H1 (cell line): ENCODE measurements around the gene MYOCD. TPM values are rescaled to one million over a fixed set of nuclear protein-coding genes. Genes with fewer than 3 reads are reported as not detected.

Experiments used
- BACH1 ChIP-seq: IDR thresholded peaks from 2 replicates; pipeline ENCODE4 v1.6.1; 2012; ENCODE audit warnings: low read length, improper control_type of control experiment
- CEBPB ChIP-seq: IDR thresholded peaks from 2 replicates; pipeline ENCODE4 v1.6.1; 2012; ENCODE audit warnings: low read depth, low read length
- CTCF ChIP-seq, 3 experiments: IDR thresholded peaks; 1 replicate in 2 of 3; 2 replicates in 1 of 3; pipeline versions ENCODE4 v1.5.1 to v1.6.1; 2011; ENCODE audit warnings: low read length in 3 of 3, mild to moderate bottlenecking in 3 of 3, inconsistent platforms in 2 of 3, low read depth in 1 of 3, moderate library complexity in 1 of 3; ENCODE audit not compliant: insufficient read depth in 1 of 3; ENCODE audit errors: control extremely low read depth in 1 of 3
- EGR1 ChIP-seq: IDR thresholded peaks from 2 replicates; pipeline ENCODE4 v1.6.1; 2011; ENCODE audit warnings: low read depth, low read length, borderline replicate concordance
- HDAC6 ChIP-seq: IDR thresholded peaks from one replicate; pipeline ENCODE4 v1.7.1; 2012; ENCODE audit warnings: low read depth, mild to moderate bottlenecking, inconsistent platforms, low read length, moderate library complexity
- KDM4A ChIP-seq: IDR thresholded peaks from one replicate; pipeline ENCODE4 v1.7.1; 2012; ENCODE audit warnings: low read depth, mild to moderate bottlenecking, moderate library complexity, low read length, inconsistent platforms; ENCODE audit not compliant: severe bottlenecking
- MAFK ChIP-seq: IDR thresholded peaks from 2 replicates; pipeline ENCODE4 v1.6.1; 2012; ENCODE audit warnings: low read depth, mild to moderate bottlenecking, improper control_type of control experiment, low read length
- MAX ChIP-seq: IDR thresholded peaks from 2 replicates; pipeline ENCODE4 v1.6.1; 2012; ENCODE audit warnings: inconsistent platforms
- NANOG ChIP-seq: IDR thresholded peaks from 2 replicates; pipeline ENCODE4 v1.6.1; 2011; ENCODE audit warnings: low read length, low read depth, mild to moderate bottlenecking, inconsistent platforms; ENCODE audit not compliant: insufficient read depth, poor library complexity, severe bottlenecking
- NRF1 ChIP-seq: IDR thresholded peaks from 2 replicates; pipeline ENCODE4 v1.6.1; 2011; ENCODE audit warnings: mild to moderate bottlenecking, low read depth, low read length, improper control_type of control experiment
- PHF8 ChIP-seq: fragments of 200-600 bp; sonication (generic); conservative IDR thresholded peaks from 2 replicates; pipeline ENCODE4 v1.7.1; 2012; ENCODE audit warnings: low read depth, mild to moderate bottlenecking, inconsistent platforms, low read length, moderate library complexity
- POLR2AphosphoS5 ChIP-seq: IDR thresholded peaks from 2 replicates; pipeline ENCODE4 v1.6.1; 2011; ENCODE audit warnings: low read depth, low read length
- RAD21 ChIP-seq, 2 experiments: IDR thresholded peaks in 1 of 2; conservative IDR thresholded peaks in 1 of 2; 2 replicates each; pipeline ENCODE4 v1.6.1; 2011; ENCODE audit warnings: low read depth in 2 of 2, low read length in 2 of 2, improper control_type of control experiment in 1 of 2, inconsistent platforms in 1 of 2, mild to moderate bottlenecking in 1 of 2, moderate library complexity in 1 of 2
- SIRT6 ChIP-seq: IDR thresholded peaks from one replicate; pipeline ENCODE4 v1.7.1; 2012; ENCODE audit warnings: low read length, inconsistent platforms
- SP1 ChIP-seq: IDR thresholded peaks from 2 replicates; pipeline ENCODE4 v1.6.1; 2011; ENCODE audit warnings: low read depth, low read length
- SRF ChIP-seq: IDR thresholded peaks from 2 replicates; pipeline ENCODE4 v1.6.1; 2011; ENCODE audit warnings: mild to moderate bottlenecking, low read depth, low read length, moderate library complexity
- TAF7 ChIP-seq: optimal IDR thresholded peaks from 2 replicates; pipeline ENCODE3; 2011; ENCODE audit warnings: low read depth, mild to moderate bottlenecking, inconsistent platforms, low read length, moderate library complexity, borderline replicate concordance
- USF2 ChIP-seq: IDR thresholded peaks from 2 replicates; pipeline ENCODE4 v1.6.1; 2011; ENCODE audit warnings: low read length, improper control_type of control experiment
- polyA plus RNA-seq, 7 experiments: library from polyadenylated mRNA; depleted of rRNA in 3 of 7; stranded (reverse) in 5 of 7; unstranded in 2 of 7; fragments of >200 nt in 5 of 7; fragments of 200-250 nt in 2 of 7; gene quantifications; 1 replicate in 5 of 7; 2 replicates in 1 of 7; 4 replicates in 1 of 7; pipeline versions ENCODE4 v1.2.1 to v1.2.3, GENCODE V29; 2011 to 2013; ENCODE audit warnings: missing spikeins in 2 of 7, mixed read lengths in 2 of 7
- total RNA-seq: library from RNA; stranded (reverse); fragmentation: NEBNext Ultra II Directional; extraction: Animal tissue kit (Norgen Biotek cat#: 25700); gene quantifications from 2 replicates; pipeline ENCODE4 v1.2.1, GENCODE V29; 2021

Gene MYOCD
- total and polyA plus RNA-seq, 2 of the 8 experiments (the other 6 are each of a cell fraction or from before 2014, with no cell fraction given): 0.30 to 4.9 TPM

GRCh38 chr17:12665263-12666210, at the start of gene MYOCD (continued):
- TF ChIP-seq NANOG (no peak), HDAC6 (no peak), SP1 (no peak), KDM4A (peak; percentile 73), POLR2AphosphoS5 (no peak), USF2 (no peak), RAD21 (IDR thresholded peaks at IDR 0.05 in 1 of 2, conservative IDR thresholded peaks at IDR 0.05 in 1 of 2; ENCODE audit: low read depth in 2 of 2, low read length in 2 of 2) (no peak; a peak in 1 of 4 replicates), TAF7 (peak; percentile 37), EGR1 (no peak; the same call in 1 of the 2 replicates), CEBPB (no peak), SRF (no peak), PHF8 (no peak), CTCF (IDR thresholded peaks at IDR 0.05; ENCODE audit: control extremely low read depth in 1 of 3, insufficient read depth in 1 of 3, low read depth in 1 of 3, low read length in 3 of 3) (no peak), BACH1 (no peak), MAX (peak; percentile 43; the same call in 1 of the 2 replicates), MAFK (no peak), SIRT6 (no peak), NRF1 (no peak)
